H1 (cell line): ENCODE measurements around the gene SLC43A2. TPM values are rescaled to one million over a fixed set of nuclear protein-coding genes. Genes with fewer than 3 reads are reported as not detected.

Experiments
- CTCF ChIA-PET: fragments of 300-600 bp; sonication (Branson Sonifier 250); formaldehyde crosslinking; loops from one replicate; lab custom pipeline; 2021; ENCODE audit not compliant: partially characterized antibody; lab: Charles Lee
- POLR2A ChIA-PET: fragments of 300-600 bp; sonication (Branson Sonifier 250); formaldehyde crosslinking; loops from one replicate; lab custom pipeline; 2021; ENCODE audit warnings: inconsistent platforms; ENCODE audit not compliant: partially characterized antibody; lab: Charles Lee
- DNase-seq, 2 experiments: peaks; one replicate each; pipeline versions ENCODE4 v3.0.0 to v3.0.0-alpha.2; 2010 to 2022; ENCODE audit warnings: low spot score in 2 of 2, low read depth in 1 of 2, mixed read lengths in 1 of 2
- FAIRE-seq: peaks from 2 replicates; lab custom pipeline; 2011; peaks lifted over from hg19 to GRCh38; lab: Jason Lieb, UNC
- H2AFZ ChIP-seq: 2 replicates; pipeline ENCODE4 v1.8.1; 2012; ENCODE audit warnings: low read length, inconsistent platforms
- H2AK5ac ChIP-seq: 2 replicates; pipeline ENCODE4 v1.6.1; 2013; ENCODE audit warnings: low read depth, low read length
- H2BK120ac ChIP-seq: replicated peaks from 2 replicates; pipeline ENCODE3; 2013; ENCODE audit warnings: low read depth, low read length, inconsistent platforms
- H2BK12ac ChIP-seq: 2 replicates; pipeline ENCODE4 v1.6.1; 2013; ENCODE audit warnings: low read depth, low read length
- H2BK15ac ChIP-seq: 2 replicates; pipeline ENCODE4 v1.6.1; 2013; ENCODE audit warnings: low read length
- H2BK20ac ChIP-seq: 2 replicates; pipeline ENCODE4 v1.6.1; 2013; ENCODE audit warnings: low read length
- H2BK5ac ChIP-seq: 2 replicates; pipeline ENCODE4 v1.6.1; 2013; ENCODE audit warnings: low read depth, low read length
- H3K14ac ChIP-seq: 2 replicates; pipeline ENCODE4 v1.6.1; 2013; ENCODE audit warnings: inconsistent platforms; ENCODE audit not compliant: insufficient read length
- H3K18ac ChIP-seq: 2 replicates; pipeline ENCODE4 v1.6.1; 2013; ENCODE audit warnings: low read length; ENCODE audit errors: extremely low read depth
- H3K23ac ChIP-seq: 2 replicates; pipeline ENCODE4 v1.6.1; 2013; ENCODE audit warnings: inconsistent platforms; ENCODE audit not compliant: insufficient read length
- H3K23me2 ChIP-seq: 2 replicates; pipeline ENCODE4 v1.6.1; 2013; ENCODE audit warnings: low read depth, low read length
- H3K27ac ChIP-seq: 2 replicates; pipeline ENCODE4 v1.6.1; 2011; ENCODE audit warnings: low read depth, low read length, inconsistent platforms
- H3K27me3 ChIP-seq, 4 experiments: replicated peaks in 1 of 4; 1 replicate in 1 of 4; 2 replicates in 3 of 4; pipeline versions ENCODE4 v1.6.1 to v1.8.1; 2011 to 2013; ENCODE audit warnings: low read length in 3 of 4, mild to moderate bottlenecking in 3 of 4, inconsistent platforms in 2 of 4, mixed read lengths in 2 of 4, moderate library complexity in 1 of 4; ENCODE audit not compliant: control insufficient read depth in 3 of 4, insufficient read depth in 3 of 4; ENCODE audit errors: extremely low read depth in 1 of 4
- H3K36me3 ChIP-seq, 4 experiments: 2 replicates each; pipeline versions ENCODE4 v1.6.1 to v1.8.1; 2011 to 2013; ENCODE audit warnings: mild to moderate bottlenecking in 4 of 4, low read length in 3 of 4, moderate library complexity in 2 of 4, control low read depth in 1 of 4, inconsistent platforms in 1 of 4; ENCODE audit not compliant: insufficient read depth in 4 of 4, control insufficient read depth in 2 of 4
- H3K4ac ChIP-seq: replicated peaks from 2 replicates; pipeline ENCODE3; 2013; ENCODE audit warnings: low read length, low read depth, mixed read lengths, inconsistent platforms; ENCODE audit not compliant: insufficient read length
- H3K4me1 ChIP-seq, 4 experiments: replicated peaks in 1 of 4; 1 replicate in 1 of 4; 2 replicates in 3 of 4; pipeline versions ENCODE4 v1.6.1 to v1.8.1; 2011 to 2013; ENCODE audit warnings: low read length in 3 of 4, inconsistent platforms in 2 of 4, mixed read lengths in 1 of 4; ENCODE audit not compliant: insufficient read depth in 4 of 4, control insufficient read depth in 3 of 4
- H3K4me2 ChIP-seq, 2 experiments: 2 replicates each; pipeline versions ENCODE4 v1.6.1 to v1.8.1; 2011 to 2013; ENCODE audit warnings: low read depth in 2 of 2, low read length in 2 of 2, control low read depth in 1 of 2, inconsistent platforms in 1 of 2, mild to moderate bottlenecking in 1 of 2; ENCODE audit not compliant: insufficient read depth in 1 of 2
- H3K4me3 ChIP-seq, 4 experiments: fragments of 200-600, 300-600 bp in 1 of 4; sonication (generic), shearing (Covaris generic), sonication (Bioruptor Twin) in 1 of 4; 2 replicates each; pipeline versions ENCODE4 v1.5.1 to v1.8.1; 2011 to 2016; ENCODE audit warnings: low read length in 4 of 4, low read depth in 3 of 4, control low read depth in 2 of 4, inconsistent platforms in 2 of 4, mild to moderate bottlenecking in 2 of 4, mixed read lengths in 1 of 4, moderate library complexity in 1 of 4; ENCODE audit not compliant: insufficient read depth in 2 of 4; ENCODE audit errors: extremely low read depth in 1 of 4
- H3K56ac ChIP-seq: replicated peaks from 2 replicates; pipeline ENCODE3; 2013; ENCODE audit warnings: low read depth, mild to moderate bottlenecking, mixed read lengths, low read length, inconsistent platforms; ENCODE audit not compliant: insufficient read length
- H3K79me1 ChIP-seq: 2 replicates; pipeline ENCODE4 v1.6.1; 2013; ENCODE audit warnings: low read depth, low read length, control low read depth
- H3K79me2 ChIP-seq, 2 experiments: 2 replicates each; pipeline versions ENCODE4 v1.6.1 to v1.8.1; 2012 to 2013; ENCODE audit warnings: low read length in 2 of 2, mild to moderate bottlenecking in 2 of 2, inconsistent platforms in 1 of 2; ENCODE audit not compliant: insufficient read depth in 2 of 2, control insufficient read depth in 1 of 2
- H3K9ac ChIP-seq, 4 experiments: replicated peaks in 1 of 4; 1 replicate in 1 of 4; 2 replicates in 3 of 4; pipeline versions ENCODE4 v1.6.1 to v1.8.1; 2011 to 2013; ENCODE audit warnings: low read depth in 3 of 4, low read length in 3 of 4, control low read depth in 2 of 4, mild to moderate bottlenecking in 2 of 4, moderate library complexity in 2 of 4, inconsistent platforms in 1 of 4; ENCODE audit errors: extremely low read depth in 1 of 4
- H3K9me3 ChIP-seq, 2 experiments: 2 replicates each; pipeline versions ENCODE4 v1.6.1 to v1.8.1; 2012 to 2013; ENCODE audit warnings: mild to moderate bottlenecking in 2 of 2, moderate library complexity in 2 of 2, control low read depth in 1 of 2, inconsistent platforms in 1 of 2, low read depth in 1 of 2, low read length in 1 of 2, mixed read lengths in 1 of 2; ENCODE audit not compliant: insufficient read depth in 2 of 2
- H4K20me1 ChIP-seq, 2 experiments: replicated peaks in 1 of 2; 2 replicates each; pipeline versions ENCODE3 to v1.8.1; 2011 to 2013; ENCODE audit warnings: inconsistent platforms in 2 of 2, low read length in 2 of 2, mild to moderate bottlenecking in 1 of 2; ENCODE audit not compliant: insufficient read depth in 2 of 2, control insufficient read depth in 1 of 2
- H4K5ac ChIP-seq: 2 replicates; pipeline ENCODE4 v1.6.1; 2013; ENCODE audit warnings: low read length, low read depth, mixed read lengths, inconsistent platforms; ENCODE audit not compliant: insufficient read length
- H4K8ac ChIP-seq: 2 replicates; pipeline ENCODE4 v1.8.0; 2013; ENCODE audit warnings: mild to moderate bottlenecking, moderate library complexity, low read length, inconsistent platforms; ENCODE audit not compliant: insufficient read depth; ENCODE audit errors: extremely low read depth
- H4K91ac ChIP-seq: replicated peaks from 2 replicates; pipeline ENCODE3; 2013; ENCODE audit warnings: low read length, mixed read lengths, inconsistent platforms; ENCODE audit not compliant: insufficient read length
- JUND ChIP-seq: IDR thresholded peaks from 2 replicates; pipeline ENCODE4 v1.6.1; 2011; ENCODE audit warnings: mild to moderate bottlenecking, improper control_type of control experiment, low read length
- WGBS, 2 experiments: shearing (Covaris generic) in 1 of 2; methylation state at CpG; one replicate each; pipeline versions ENCODE4 v1.1.6 to v1.1.7; 2013 to 2015; ENCODE audit warnings: low lambda C conversion rate in 2 of 2, mixed read lengths in 2 of 2, inconsistent platforms in 1 of 2, low coverage in 1 of 2, missing lambda C conversion rate in 1 of 2; ENCODE audit not compliant: insufficient replicate concordance in 2 of 2, insufficient coverage in 1 of 2, insufficient read length in 1 of 2; ENCODE audit errors: extremely low coverage in 1 of 2, missing lambda C conversion rate in 1 of 2; 5-methylcytosine and 5-hydroxymethylcytosine counted together
- polyA plus RNA-seq, 7 experiments: library from polyadenylated mRNA; depleted of rRNA in 3 of 7; stranded (reverse) in 5 of 7; unstranded in 2 of 7; fragments of >200 nt in 5 of 7; fragments of 200-250 nt in 2 of 7; gene quantifications; 1 replicate in 5 of 7; 2 replicates in 1 of 7; 4 replicates in 1 of 7; pipeline versions ENCODE4 v1.2.1 to v1.2.3, GENCODE V29; 2011 to 2013; ENCODE audit warnings: missing spikeins in 2 of 7, mixed read lengths in 2 of 7
- total RNA-seq: library from RNA; stranded (reverse); fragmentation: NEBNext Ultra II Directional; extraction: Animal tissue kit (Norgen Biotek cat#: 25700); gene quantifications from 2 replicates; pipeline ENCODE4 v1.2.1, GENCODE V29; 2021

The SLC43A2 gene
- total and polyA plus RNA-seq, 2 of the 8 experiments (the other 6 are each of a cell fraction or from before 2014, with no cell fraction given): 6.6 to 10.5 TPM

- H4K91ac ChIP-seq: no peak overlapping the region
- H4K8ac ChIP-seq: no peak overlapping the region
- no peak for TF ChIP-seq JUND
- H2BK120ac ChIP-seq: no peak overlapping the region
- no peak overlapping the region for H2BK12ac ChIP-seq
- H2BK15ac ChIP-seq: no peak overlapping the region
- no peak overlapping the region for H2AFZ ChIP-seq
- H2AK5ac ChIP-seq: no peak overlapping the region
- no peak overlapping the region for H3K4me3 ChIP-seq
- H3K4me2 ChIP-seq: no peak overlapping the region
- no peak overlapping the region for H3K9ac ChIP-seq
- no peak overlapping the region for H3K27ac ChIP-seq
- ChIA-PET CTCF (interaction anchor here (0.7 to 5.7 kb wide), 4 partner anchors 9 to 1225 kb away, joined by 3 to 52 read pairs (median 4); no protein-coding TSS in a partner anchor), POLR2A (interaction anchor here (3.3 kb wide), 1 partner anchor 12 kb away, joined by 20 read pairs; the partner anchor contains the start of gene INPP5K)
- no peak overlapping the region for H3K56ac ChIP-seq
- no peak overlapping the region for H2BK20ac ChIP-seq
- no peak overlapping the region for H2BK5ac ChIP-seq
- no peaks in the 10 kb centered on the region for H3K4me1 ChIP-seq
- H3K14ac ChIP-seq: no peak overlapping the region
- H3K36me3 ChIP-seq: peaks cover 5 to 23% (median 17%) of the 10 kb centered on the region in 4 experiments; a peak in 6 of 8 replicates
- no peaks in the 10 kb centered on the region for H3K79me1 ChIP-seq
- no peaks in the 10 kb centered on the region for H3K27me3 ChIP-seq
- H3K79me2 ChIP-seq: no peaks in the 10 kb centered on the region
- no peak overlapping the region for H4K5ac ChIP-seq
- no peak overlapping the region for H3K4ac ChIP-seq
- FAIRE-seq (no peak), DNase-seq (no peak)
- H4K20me1 ChIP-seq: peaks cover 4 to 7% of the 10 kb centered on the region in 2 experiments
- H3K9me3 ChIP-seq: no peaks in the 10 kb centered on the region
- no peak overlapping the region for H3K23ac ChIP-seq
- H3K18ac ChIP-seq: no peak overlapping the region
- WGBS, 2 experiments: 83% methylated on average over 2 of the region's 2 CpGs; no CpG with 5 or more reads in 1 of the 2 experiments
- H3K23me2 ChIP-seq: no peaks in the 10 kb centered on the region
These were observed 98.8 kb downstream of the SLC43A2 start for GRCh38 chr17:1529863-1530262.
